ACC112 (cell line): ENCODE results near the gene LIG3.
"Not testable (repeated sequence)": the region's sequence is repeated elsewhere in the genome, so short reads cannot be mapped to it uniquely, and the experiment has no call there.

Experiments
- H2AFZ ChIP-seq: fragments of 200-600 bp; sonication (generic); one replicate; pipeline ENCODE4 v1.6.0; 2017; ENCODE audit warnings: antibody characterized with exemption, low read length; ENCODE audit not compliant: unreplicated experiment
- H3K27ac ChIP-seq: fragments of 200-600 bp; sonication (generic); 2 replicates; pipeline ENCODE4 v1.5.1; 2014; ENCODE audit warnings: low read depth, mild to moderate bottlenecking, antibody characterized with exemption, low read length, moderate library complexity
- H3K27me3 ChIP-seq: fragments of 200-600 bp; sonication (generic); 2 replicates; pipeline ENCODE4 v1.6.1; 2014; ENCODE audit warnings: mild to moderate bottlenecking, antibody characterized with exemption, low read length, moderate library complexity, mixed read lengths; ENCODE audit not compliant: insufficient read depth
- H3K36me3 ChIP-seq: fragments of 200-600 bp; sonication (generic); 2 replicates; pipeline ENCODE4 v1.6.1; 2016; ENCODE audit warnings: mild to moderate bottlenecking, antibody characterized with exemption, low read length, moderate library complexity, mixed read lengths; ENCODE audit not compliant: insufficient read depth
- H3K4me1 ChIP-seq: fragments of 200-600 bp; sonication (generic); one replicate; pipeline ENCODE4 v1.6.1; 2016; ENCODE audit warnings: low read length, mixed read lengths; ENCODE audit not compliant: insufficient read depth, unreplicated experiment, control insufficient read depth
- H3K4me3 ChIP-seq: fragments of 200-600 bp; sonication (generic); 2 replicates; pipeline ENCODE4 v1.5.1; 2014; ENCODE audit warnings: mild to moderate bottlenecking, low read depth, low read length
- H3K79me2 ChIP-seq: fragments of 200-600 bp; sonication (generic); one replicate; pipeline ENCODE4 v1.6.0; 2016; ENCODE audit warnings: low read length; ENCODE audit not compliant: control insufficient read depth, unreplicated experiment, insufficient read depth

Gene LIG3

GRCh38 chr17:34980353-34980680, at the start of gene LIG3:
Gene LIG3, plus strand, starts transcription at chr17:34980512. Its CDS starts 2,494 bp downstream, at chr17:34983006.
- Histone ChIP-seq H3K36me3 (no peaks in the 10 kb centered on the region), H3K27ac (peak within 1 kb of the TSS; percentile 85), H2AFZ (peak within 1 kb of the TSS; percentile 88), H3K27me3 (no peaks in the 10 kb centered on the region), H3K4me1 (peaks cover 13% of the 10 kb centered on the region), H3K79me2 (peaks cover 9% of the 10 kb centered on the region), H3K4me3 (peak within 1 kb of the TSS; percentile 79)

- not testable (repeated sequence) for H3K4me1 ChIP-seq, H2AFZ ChIP-seq, H3K36me3 ChIP-seq, H3K27me3 ChIP-seq, H3K79me2 ChIP-seq, H3K27ac ChIP-seq, H3K4me3 ChIP-seq
These were observed 29.5 kb upstream of the LIG3 start for GRCh38 chr17:34950780-34951179.

GRCh38 chr17:34958438-34958837, 21.9 kb upstream of the LIG3 start:
- Histone ChIP-seq H3K27me3 (no peaks in the 10 kb centered on the region), H2AFZ (no peak overlapping the region), H3K4me3 (no peak overlapping the region), H3K79me2 (peaks cover 19% of the 10 kb centered on the region), H3K36me3 (no peaks in the 10 kb centered on the region; the same call in 1 of the 2 replicates), H3K4me1 (peaks cover 6% of the 10 kb centered on the region), H3K27ac (no peak overlapping the region)

- no peaks in the 10 kb centered on the region for H3K27me3 ChIP-seq
- peaks cover 11% of the 10 kb centered on the region for H3K36me3 ChIP-seq
- H3K4me3 ChIP-seq = peak within 1 kb of the TSS; percentile 92
- H2AFZ ChIP-seq = peak within 1 kb of the TSS; percentile 97
- H3K4me1 ChIP-seq = peaks cover 9% of the 10 kb centered on the region
- H3K27ac ChIP-seq = peak within 1 kb of the TSS; percentile 79
- H3K79me2 ChIP-seq = peaks cover 24% of the 10 kb centered on the region
These were observed 19.0 kb upstream of the LIG3 start, which contains the start of the genes CCT6B and ZNF830 for GRCh38 chr17:34961093-34961911. Gene CCT6B, minus strand, starts transcription at chr17:34961460. Its CDS starts 67 bp downstream, at chr17:34961393. Gene ZNF830, plus strand, starts transcription at chr17:34961540. Its CDS starts 27 bp downstream, at chr17:34961567.

GRCh38 chr17:34974179-34974578, 6.1 kb upstream of the LIG3 start:
- no peaks in the 10 kb centered on the region for H3K27me3 ChIP-seq
- H3K4me3 ChIP-seq = no peak overlapping the region
- H2AFZ ChIP-seq = no peak overlapping the region
- H3K4me1 ChIP-seq = peaks cover 1% of the 10 kb centered on the region
- H3K27ac ChIP-seq = no peak overlapping the region
- no peaks in the 10 kb centered on the region for H3K79me2 ChIP-seq
- 0 out of 2 replicates have a peak, but pooled peaks cover 1% of the 10 kb centered on the region for H3K36me3 ChIP-seq

GRCh38 chr17:34974794-34975785, 5.2 kb upstream of the LIG3 start:
- no peak overlapping the region for H3K27ac ChIP-seq

GRCh38 chr17:34979153-34979552, 1.2 kb upstream of the LIG3 start:
- Histone ChIP-seq H3K27me3 (no peaks in the 10 kb centered on the region), H3K27ac (peak overlapping the region; percentile 85; the same call in 1 of the 2 replicates), H3K36me3 (no peaks in the 10 kb centered on the region), H3K4me1 (peaks cover 13% of the 10 kb centered on the region), H3K4me3 (peak overlapping the region; percentile 79), H2AFZ (no peak overlapping the region), H3K79me2 (peaks cover 9% of the 10 kb centered on the region)

More at GRCh38 chr17:34974794-34975785, 5.2 kb upstream of the LIG3 start:
- Histone ChIP-seq H2AFZ (no peak overlapping the region), H3K4me3 (no peak overlapping the region), H3K36me3 (no peaks in the 10 kb centered on the region), H3K4me1 (peaks cover 6% of the 10 kb centered on the region), H3K79me2 (no peaks in the 10 kb centered on the region), H3K27me3 (no peaks in the 10 kb centered on the region)

- Histone ChIP-seq H3K36me3 (no peaks in the 10 kb centered on the region), H3K4me1 (peaks cover 13% of the 10 kb centered on the region), H3K27ac (peak overlapping the region; percentile 85), H3K27me3 (no peaks in the 10 kb centered on the region), H3K79me2 (peaks cover 9% of the 10 kb centered on the region), H2AFZ (peak overlapping the region; percentile 88), H3K4me3 (peak overlapping the region; percentile 79)
These were observed 511 bp upstream of the LIG3 start for GRCh38 chr17:34979650-34980352.

- no peaks in the 10 kb centered on the region for H3K27me3 ChIP-seq
- H3K4me1 ChIP-seq = peaks cover 13% of the 10 kb centered on the region
- H2AFZ ChIP-seq = peak overlapping the region; percentile 60
- H3K27ac ChIP-seq = peak overlapping the region; percentile 85
- peaks cover 9% of the 10 kb centered on the region for H3K79me2 ChIP-seq
- H3K4me3 ChIP-seq = peak overlapping the region; percentile 79
- no peaks in the 10 kb centered on the region for H3K36me3 ChIP-seq
These were observed 597 bp downstream of the LIG3 start for GRCh38 chr17:34980681-34981537.
